ENCODE measurements around the gene PAPOLA. TPM values are rescaled to one million over a fixed set of nuclear protein-coding genes. Genes with fewer than 3 reads are reported as not detected.

PAPOLA gene
- total RNA-seq, 1 experiment from 2014 or later, result 207 TPM

GRCh38 chr14:96532632-96533031, 30.4 kb downstream of the PAPOLA start:
- DNase-seq, result no peak
- CTCF ChIA-PET, result no interaction called here
- no peak overlapping the region for H3K4me3 ChIP-seq (ENCODE audit: low read depth, low read length)
- peaks cover 21% of the 10 kb centered on the region for H3K4me1 ChIP-seq
- intact Hi-C loops (cut with micrococcal nuclease; ENCODE audit: unreplicated experiment), result no loop called here
- POLR2A ChIA-PET, result no interaction called here
- TF ChIP-seq, protein P1, sequence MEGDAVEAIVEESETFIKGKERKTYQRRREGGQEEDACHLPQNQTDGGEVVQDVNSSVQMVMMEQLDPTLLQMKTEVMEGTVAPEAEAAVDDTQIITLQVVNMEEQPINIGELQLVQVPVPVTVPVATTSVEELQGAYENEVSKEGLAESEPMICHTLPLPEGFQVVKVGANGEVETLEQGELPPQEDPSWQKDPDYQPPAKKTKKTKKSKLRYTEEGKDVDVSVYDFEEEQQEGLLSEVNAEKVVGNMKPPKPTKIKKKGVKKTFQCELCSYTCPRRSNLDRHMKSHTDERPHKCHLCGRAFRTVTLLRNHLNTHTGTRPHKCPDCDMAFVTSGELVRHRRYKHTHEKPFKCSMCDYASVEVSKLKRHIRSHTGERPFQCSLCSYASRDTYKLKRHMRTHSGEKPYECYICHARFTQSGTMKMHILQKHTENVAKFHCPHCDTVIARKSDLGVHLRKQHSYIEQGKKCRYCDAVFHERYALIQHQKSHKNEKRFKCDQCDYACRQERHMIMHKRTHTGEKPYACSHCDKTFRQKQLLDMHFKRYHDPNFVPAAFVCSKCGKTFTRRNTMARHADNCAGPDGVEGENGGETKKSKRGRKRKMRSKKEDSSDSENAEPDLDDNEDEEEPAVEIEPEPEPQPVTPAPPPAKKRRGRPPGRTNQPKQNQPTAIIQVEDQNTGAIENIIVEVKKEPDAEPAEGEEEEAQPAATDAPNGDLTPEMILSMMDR (IDR thresholded peaks at IDR 0.05; ENCODE audit: insufficient read depth in 1 of 2, low read depth in 1 of 2, low read length in 1 of 2, severe bottlenecking in 1 of 2, unreplicated experiment in 1 of 2), result no peak
- Mint-ChIP-seq H3K4me1 (ENCODE audit: low read depth, unreplicated experiment) (peaks cover 7% of the 10 kb centered on the region), H3K4me3 (ENCODE audit: unreplicated experiment) (no peak overlapping the region), H3K27ac (ENCODE audit: unreplicated experiment) (no peak overlapping the region), H3K9me3 (ENCODE audit: unreplicated experiment) (no peaks in the 10 kb centered on the region), H3K36me3 (ENCODE audit: insufficient read depth, unreplicated experiment) (peaks cover 53% of the 10 kb centered on the region), H3K27me3 (ENCODE audit: insufficient read depth, unreplicated experiment) (no peaks in the 10 kb centered on the region)
- no peaks in the 10 kb centered on the region for H3K36me3 ChIP-seq (ENCODE audit: control insufficient read depth, insufficient read depth, low read length)
- no peaks in the 10 kb centered on the region for H3K9me3 ChIP-seq
- no peaks in the 10 kb centered on the region for H3K27me3 ChIP-seq (replicated peaks; ENCODE audit: control insufficient read depth, insufficient read depth, low read length)
- no TSS peak for BruUV-seq (replicated peaks)

DNA sequence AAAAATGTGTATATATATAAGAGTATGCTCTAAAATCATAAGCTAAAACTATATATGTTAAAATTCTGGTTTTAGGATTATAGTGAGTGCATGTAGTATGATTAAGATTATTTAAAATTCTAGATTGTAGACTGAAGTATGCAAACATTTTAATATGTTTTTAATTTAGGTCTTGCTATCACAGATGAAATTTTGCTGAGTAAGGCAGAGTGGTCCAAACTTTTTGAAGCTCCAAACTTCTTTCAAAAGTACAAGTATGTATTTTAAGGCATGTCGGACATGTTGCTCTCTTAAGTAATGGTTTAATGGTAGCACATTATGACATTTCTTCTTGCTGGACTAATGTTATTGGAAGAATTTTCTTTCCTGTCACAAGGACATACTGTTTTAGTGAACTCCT, 34.6 kb downstream of the PAPOLA start:
- Histone ChIP-seq H3K9me3 (no peaks in the 10 kb centered on the region), H3K4me3 (ENCODE audit: low read depth, low read length) (no peak overlapping the region), H3K4me1 (peaks cover 57% of the 10 kb centered on the region), H3K27me3 (replicated peaks; ENCODE audit: control insufficient read depth, insufficient read depth, low read length) (no peaks in the 10 kb centered on the region), H3K36me3 (ENCODE audit: control insufficient read depth, insufficient read depth, low read length) (no peaks in the 10 kb centered on the region)
- Mint-ChIP-seq H3K27ac (ENCODE audit: unreplicated experiment) (no peak overlapping the region), H3K4me1 (ENCODE audit: low read depth, unreplicated experiment) (peaks cover 19% of the 10 kb centered on the region), H3K27me3 (ENCODE audit: insufficient read depth, unreplicated experiment) (no peaks in the 10 kb centered on the region), H3K4me3 (ENCODE audit: unreplicated experiment) (no peak overlapping the region), H3K36me3 (ENCODE audit: insufficient read depth, unreplicated experiment) (peaks cover 42% of the 10 kb centered on the region), H3K9me3 (ENCODE audit: unreplicated experiment) (no peaks in the 10 kb centered on the region)
- CTCF ChIA-PET, result no interaction called here
- POLR2A ChIA-PET, result no interaction called here
- TF ChIP-seq, protein P1 (IDR thresholded peaks at IDR 0.05; ENCODE audit: insufficient read depth in 1 of 2, low read depth in 1 of 2, low read length in 1 of 2, severe bottlenecking in 1 of 2, unreplicated experiment in 1 of 2), result no peak
- intact Hi-C loops (cut with micrococcal nuclease; ENCODE audit: unreplicated experiment), result no loop called here
- no peak for DNase-seq
- no TSS peak for BruUV-seq (replicated peaks)

DNA sequence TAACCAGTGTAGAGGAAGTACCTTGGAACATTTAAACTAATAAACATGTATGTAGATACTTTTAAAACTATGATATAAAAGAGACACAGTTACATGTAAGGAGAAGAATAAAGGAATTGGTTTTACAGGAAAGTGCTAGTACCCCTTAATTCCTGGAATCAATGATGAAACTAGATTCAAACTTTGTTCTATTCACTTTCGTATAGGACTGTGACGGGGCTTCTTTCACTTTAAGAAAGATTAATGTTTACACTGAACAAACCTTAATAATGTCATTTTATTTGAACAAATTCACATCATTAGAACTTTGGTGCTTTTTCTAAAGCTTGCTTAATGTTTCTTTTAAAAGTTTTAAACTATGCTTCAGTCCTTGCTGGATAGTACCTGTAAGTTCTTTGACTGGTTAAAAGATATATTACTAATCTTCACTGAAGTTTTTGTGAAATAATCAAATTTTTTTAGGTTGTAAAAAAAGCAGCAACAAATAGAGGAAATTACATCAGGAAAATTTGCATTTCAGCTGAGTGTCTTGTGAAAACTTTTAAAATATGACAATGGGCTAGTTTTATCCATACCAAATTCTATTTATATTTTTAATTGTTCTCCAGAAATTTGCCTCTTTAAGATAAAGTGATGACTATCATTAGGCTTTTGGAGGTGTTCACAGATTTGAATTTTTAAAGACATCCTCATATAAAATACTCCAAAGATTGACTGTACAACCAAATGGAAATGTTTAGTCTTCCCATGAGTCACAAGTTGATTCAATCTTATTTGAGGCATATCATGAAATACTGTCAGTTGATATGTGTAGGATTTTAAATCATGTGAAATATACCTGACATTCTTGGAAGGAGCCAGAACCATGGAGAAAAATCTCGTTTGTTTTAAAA, 36.2 kb downstream of the PAPOLA start:
- no TSS peak for BruUV-seq (replicated peaks)
- Mint-ChIP-seq H3K27me3 (ENCODE audit: insufficient read depth, unreplicated experiment) (no peaks in the 10 kb centered on the region), H3K4me1 (ENCODE audit: low read depth, unreplicated experiment) (peaks cover 19% of the 10 kb centered on the region), H3K9me3 (ENCODE audit: unreplicated experiment) (no peaks in the 10 kb centered on the region), H3K27ac (ENCODE audit: unreplicated experiment) (peak overlapping the region; percentile 48), H3K4me3 (ENCODE audit: unreplicated experiment) (peak overlapping the region; percentile 52), H3K36me3 (ENCODE audit: insufficient read depth, unreplicated experiment) (peaks cover 39% of the 10 kb centered on the region)
- Histone ChIP-seq H3K9me3 (no peaks in the 10 kb centered on the region), H3K36me3 (ENCODE audit: control insufficient read depth, insufficient read depth, low read length) (no peaks in the 10 kb centered on the region), H3K4me1 (peaks cover 57% of the 10 kb centered on the region), H3K4me3 (ENCODE audit: low read depth, low read length) (no peak overlapping the region), H3K27me3 (replicated peaks; ENCODE audit: control insufficient read depth, insufficient read depth, low read length) (no peaks in the 10 kb centered on the region)
- intact Hi-C loops (cut with micrococcal nuclease; ENCODE audit: unreplicated experiment), result no loop called here
- TF ChIP-seq, protein P1 (IDR thresholded peaks at IDR 0.05; ENCODE audit: insufficient read depth in 1 of 2, low read depth in 1 of 2, low read length in 1 of 2, severe bottlenecking in 1 of 2, unreplicated experiment in 1 of 2), result no peak
- DNase-seq, result no peak
- ChIA-PET CTCF (no interaction called here), POLR2A (no interaction called here)

Data from Caco-2 (cell line).